ENCODE results near the gene ACTRT2.

Gene ACTRT2

DNA sequence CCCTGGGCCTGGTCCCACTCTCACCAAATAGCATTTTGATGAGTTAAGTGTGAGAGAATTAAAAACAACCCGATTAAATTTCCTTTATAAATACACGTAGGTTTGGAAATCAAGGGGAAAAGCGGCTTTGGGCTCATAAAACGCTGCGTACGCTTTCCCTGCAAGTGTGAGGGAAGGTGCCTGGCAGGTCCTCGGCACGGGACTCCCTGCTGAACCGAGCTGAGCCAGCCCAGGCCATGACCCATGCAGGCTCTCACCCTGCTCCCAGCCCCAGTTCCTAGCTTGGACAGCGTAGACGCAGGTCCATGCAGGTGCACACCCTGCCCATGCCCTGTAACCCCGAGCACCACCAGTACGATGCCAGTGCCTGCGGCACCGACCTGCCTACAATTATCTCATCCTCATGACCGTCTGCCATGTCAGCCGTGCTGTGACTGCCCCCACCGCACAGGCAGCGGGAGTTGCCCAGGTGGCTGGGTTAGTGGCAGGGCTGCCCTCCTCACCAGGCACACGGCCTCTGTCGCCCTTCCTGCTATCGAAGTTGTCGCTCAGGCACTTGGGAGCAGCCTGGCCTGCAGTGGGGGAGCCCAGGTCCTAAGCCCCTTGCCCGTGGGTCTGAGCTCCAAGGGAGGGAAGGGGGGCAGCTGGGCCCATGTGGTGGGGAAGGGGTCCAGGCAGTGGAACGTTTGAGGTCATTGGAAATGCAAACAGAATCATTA is 41.0 kb upstream of the ACTRT2 start:
- H3K27ac Mint-ChIP-seq = no peak overlapping the region
- H3K9me3 Mint-ChIP-seq = no peaks in the 10 kb centered on the region
- DNase-seq (ENCODE audit: low spot score) = no peak
- H3K27me3 Mint-ChIP-seq (ENCODE audit: low read depth) = no peaks in the 10 kb centered on the region
- no peak overlapping the region for H3K4me3 Mint-ChIP-seq
- H3K4me1 Mint-ChIP-seq (ENCODE audit: low read depth) = no peaks in the 10 kb centered on the region
- H3K36me3 Mint-ChIP-seq (ENCODE audit: low read depth) = no peaks in the 10 kb centered on the region

DNA sequence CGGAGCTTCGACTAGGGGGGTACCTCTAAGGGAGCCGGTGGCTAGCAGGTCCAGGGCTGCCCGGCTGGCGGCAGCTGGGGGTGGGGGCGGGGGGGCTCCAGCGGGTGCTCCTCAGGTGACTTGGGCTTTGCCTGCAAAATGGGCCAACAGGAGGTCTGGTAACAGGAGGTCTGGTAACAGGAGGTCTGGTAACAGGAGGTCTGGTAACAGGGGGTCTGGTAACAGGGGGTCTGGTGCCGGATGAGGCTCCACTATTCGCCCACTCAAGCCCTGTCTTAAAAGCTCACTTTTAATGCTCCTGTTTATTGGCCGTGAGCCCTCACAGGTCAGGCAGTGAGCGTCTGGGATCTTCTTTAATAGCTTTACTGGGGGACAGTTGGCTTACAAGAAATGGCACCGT is 40.4 kb upstream of the ACTRT2 start:
- no peak overlapping the region for H3K27ac Mint-ChIP-seq
- no peaks in the 10 kb centered on the region for H3K27me3 Mint-ChIP-seq (ENCODE audit: low read depth)
- H3K4me1 Mint-ChIP-seq (ENCODE audit: low read depth) = no peaks in the 10 kb centered on the region
- H3K9me3 Mint-ChIP-seq = no peaks in the 10 kb centered on the region
- H3K4me3 Mint-ChIP-seq = no peak overlapping the region
- H3K36me3 Mint-ChIP-seq (ENCODE audit: low read depth) = no peaks in the 10 kb centered on the region
- DNase-seq (ENCODE audit: low spot score) = no peak

DNA sequence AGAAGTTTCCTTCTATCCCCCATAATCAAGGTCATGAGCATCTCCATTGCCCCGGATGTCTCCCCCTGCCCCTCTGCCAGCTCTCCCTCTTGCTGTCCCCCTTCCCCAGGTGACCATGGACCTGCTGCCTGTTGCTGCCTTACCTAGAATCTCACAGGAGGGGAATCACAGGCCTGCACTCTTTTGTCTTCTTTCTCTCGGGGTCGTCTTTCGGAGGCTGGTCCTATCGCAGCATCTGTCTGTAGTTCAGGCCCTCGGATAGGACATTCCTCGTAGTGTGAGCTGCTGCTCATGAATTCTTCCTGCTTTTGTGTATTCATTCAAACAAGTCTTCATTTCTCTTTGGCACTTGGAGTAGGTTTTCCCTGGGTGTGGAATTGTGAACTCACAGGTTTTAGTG is 39.9 kb upstream of the ACTRT2 start:
- DNase-seq (ENCODE audit: low spot score) = no peak
- Mint-ChIP-seq H3K36me3 (ENCODE audit: low read depth) (no peaks in the 10 kb centered on the region), H3K4me1 (ENCODE audit: low read depth) (no peaks in the 10 kb centered on the region), H3K27me3 (ENCODE audit: low read depth) (no peaks in the 10 kb centered on the region), H3K27ac (no peak overlapping the region), H3K9me3 (no peaks in the 10 kb centered on the region), H3K4me3 (no peak overlapping the region)

DNA sequence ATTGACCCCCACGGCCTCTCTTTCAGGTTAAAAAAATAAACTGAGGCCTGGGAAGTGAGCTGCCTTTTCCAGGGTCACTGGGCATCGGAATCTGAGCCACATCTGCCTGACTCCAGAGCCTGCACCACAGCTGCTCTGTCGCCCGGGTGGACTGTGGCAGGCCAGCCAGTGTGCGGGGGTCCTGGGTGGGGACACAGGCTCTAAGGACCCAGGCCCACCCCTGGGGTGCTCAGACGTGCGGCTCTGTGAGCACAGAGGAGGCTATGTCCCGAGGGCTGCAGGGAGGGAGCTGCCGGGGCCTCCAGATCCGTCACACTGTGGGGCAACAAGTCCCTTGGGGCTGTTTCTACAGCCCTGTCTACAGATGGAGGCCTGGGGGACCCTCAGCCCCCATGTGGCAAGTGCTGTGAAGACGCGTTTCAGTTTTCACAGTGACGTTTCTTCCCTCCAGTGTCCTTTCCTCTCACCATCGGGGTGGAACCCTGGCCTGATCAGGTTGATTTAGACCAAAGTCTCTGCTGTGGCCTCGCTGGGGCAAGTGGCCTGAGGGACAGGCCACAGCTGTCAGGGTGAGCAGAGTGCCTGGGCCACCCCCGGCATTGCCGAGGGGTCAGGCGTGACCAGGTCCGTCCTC is 39.2 kb upstream of the ACTRT2 start:
- Mint-ChIP-seq H3K4me3 (no peak overlapping the region), H3K36me3 (ENCODE audit: low read depth) (no peaks in the 10 kb centered on the region), H3K9me3 (no peaks in the 10 kb centered on the region), H3K4me1 (ENCODE audit: low read depth) (no peaks in the 10 kb centered on the region), H3K27ac (no peak overlapping the region), H3K27me3 (ENCODE audit: low read depth) (no peaks in the 10 kb centered on the region)
- DNase-seq (ENCODE audit: low spot score) = no peak

DNA sequence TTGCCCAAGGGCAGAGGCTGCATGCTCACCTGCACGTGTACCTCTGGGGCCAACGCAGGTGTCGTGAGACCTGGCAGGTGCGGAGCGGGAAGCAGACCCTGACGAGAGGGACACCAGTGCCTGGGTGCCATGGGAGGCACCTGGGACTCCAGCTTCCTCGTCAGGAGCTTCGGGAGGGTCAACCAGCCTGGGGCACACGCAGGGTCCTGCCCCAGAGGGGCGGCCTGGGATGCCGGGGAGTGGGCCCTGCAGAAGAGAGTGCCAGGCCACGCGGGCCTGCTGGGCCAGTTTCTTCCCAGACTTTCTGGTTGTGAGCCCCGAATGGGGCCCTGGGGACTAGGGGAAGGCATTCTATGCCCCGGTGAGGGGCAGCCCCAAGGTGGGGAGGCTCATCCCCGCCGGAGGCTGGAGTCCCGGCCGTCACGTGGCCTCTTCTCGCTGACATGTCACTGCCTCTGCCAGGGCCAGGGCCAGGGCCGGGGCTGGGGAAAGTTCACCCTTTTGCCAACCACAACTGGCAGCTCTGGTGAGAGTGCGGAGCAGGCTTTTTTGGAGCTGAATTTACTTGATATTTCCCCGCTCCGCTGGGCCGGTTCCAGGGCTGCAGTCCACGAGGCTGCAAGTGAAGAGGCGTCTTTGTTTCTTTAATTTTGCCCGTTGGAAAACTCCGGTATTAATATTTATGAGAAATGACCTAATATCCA is 38.5 kb upstream of the ACTRT2 start:
- Mint-ChIP-seq H3K4me1 (ENCODE audit: low read depth) (no peaks in the 10 kb centered on the region), H3K4me3 (no peak overlapping the region), H3K27me3 (ENCODE audit: low read depth) (no peaks in the 10 kb centered on the region), H3K9me3 (no peaks in the 10 kb centered on the region), H3K36me3 (ENCODE audit: low read depth) (no peaks in the 10 kb centered on the region), H3K27ac (no peak overlapping the region)
- no peak for DNase-seq (ENCODE audit: low spot score)

DNA sequence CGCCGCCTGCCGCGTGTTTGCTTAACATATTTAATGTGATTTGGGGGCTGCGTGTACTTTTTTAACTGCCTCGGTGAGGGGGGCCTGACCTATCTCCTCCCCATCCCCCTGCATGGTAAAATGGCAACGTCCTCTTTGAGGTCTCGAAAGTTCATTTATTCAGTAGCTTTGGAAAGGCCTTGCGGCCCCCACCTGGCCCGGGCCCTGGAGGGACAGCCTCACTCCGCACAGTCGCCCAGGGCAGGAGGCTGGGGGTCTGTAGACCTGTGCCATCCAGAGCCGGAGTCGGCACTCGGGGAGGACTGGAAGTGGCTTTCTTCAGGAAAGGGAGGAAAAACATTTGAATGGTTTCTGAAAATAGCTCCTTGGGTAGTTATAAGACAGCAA is 38.0 kb upstream of the ACTRT2 start:
- Mint-ChIP-seq H3K9me3 (no peaks in the 10 kb centered on the region), H3K27ac (no peak overlapping the region), H3K27me3 (ENCODE audit: low read depth) (no peaks in the 10 kb centered on the region), H3K4me3 (no peak overlapping the region), H3K4me1 (ENCODE audit: low read depth) (no peaks in the 10 kb centered on the region), H3K36me3 (ENCODE audit: low read depth) (no peaks in the 10 kb centered on the region)
- DNase-seq (ENCODE audit: low spot score) = no peak

DNA sequence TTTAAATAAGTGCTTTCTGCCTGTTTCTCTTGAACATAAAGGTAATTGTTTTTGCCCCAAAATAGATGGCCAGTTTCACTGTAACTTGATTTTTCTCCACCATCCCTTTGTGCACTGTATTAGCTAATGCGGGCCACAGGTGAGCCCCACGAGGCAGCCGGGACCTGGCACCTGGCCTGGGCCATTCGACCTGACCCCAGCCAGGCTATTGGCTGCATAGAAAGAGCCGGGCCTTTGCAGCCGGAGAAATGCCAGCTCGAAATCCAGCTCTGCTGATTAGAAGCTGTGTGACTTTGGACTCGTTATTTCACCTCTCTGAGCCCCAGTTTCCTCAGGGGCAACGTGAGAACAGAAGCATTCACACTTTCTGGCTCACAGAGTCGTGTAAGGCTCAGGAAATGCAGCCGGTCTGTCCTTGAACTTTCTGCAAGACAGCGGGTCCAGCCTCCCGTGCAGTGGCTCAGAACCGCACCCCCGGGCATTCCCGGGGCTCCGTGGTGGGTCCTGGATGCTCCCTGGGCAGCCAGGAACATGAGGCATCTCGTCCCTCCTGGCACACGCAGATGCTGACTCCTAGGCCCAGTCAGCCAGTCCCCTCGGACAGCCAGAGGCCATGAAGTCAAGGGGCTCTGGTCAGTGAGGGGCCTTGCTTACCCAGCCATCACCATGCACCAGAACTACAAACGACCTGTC is 37.4 kb upstream of the ACTRT2 start:
- DNase-seq (ENCODE audit: low spot score) = no peak
- H3K27ac Mint-ChIP-seq = no peak overlapping the region
- no peaks in the 10 kb centered on the region for H3K27me3 Mint-ChIP-seq (ENCODE audit: low read depth)
- no peaks in the 10 kb centered on the region for H3K4me1 Mint-ChIP-seq (ENCODE audit: low read depth)
- H3K36me3 Mint-ChIP-seq (ENCODE audit: low read depth) = no peaks in the 10 kb centered on the region
- no peak overlapping the region for H3K4me3 Mint-ChIP-seq
- no peaks in the 10 kb centered on the region for H3K9me3 Mint-ChIP-seq

DNA sequence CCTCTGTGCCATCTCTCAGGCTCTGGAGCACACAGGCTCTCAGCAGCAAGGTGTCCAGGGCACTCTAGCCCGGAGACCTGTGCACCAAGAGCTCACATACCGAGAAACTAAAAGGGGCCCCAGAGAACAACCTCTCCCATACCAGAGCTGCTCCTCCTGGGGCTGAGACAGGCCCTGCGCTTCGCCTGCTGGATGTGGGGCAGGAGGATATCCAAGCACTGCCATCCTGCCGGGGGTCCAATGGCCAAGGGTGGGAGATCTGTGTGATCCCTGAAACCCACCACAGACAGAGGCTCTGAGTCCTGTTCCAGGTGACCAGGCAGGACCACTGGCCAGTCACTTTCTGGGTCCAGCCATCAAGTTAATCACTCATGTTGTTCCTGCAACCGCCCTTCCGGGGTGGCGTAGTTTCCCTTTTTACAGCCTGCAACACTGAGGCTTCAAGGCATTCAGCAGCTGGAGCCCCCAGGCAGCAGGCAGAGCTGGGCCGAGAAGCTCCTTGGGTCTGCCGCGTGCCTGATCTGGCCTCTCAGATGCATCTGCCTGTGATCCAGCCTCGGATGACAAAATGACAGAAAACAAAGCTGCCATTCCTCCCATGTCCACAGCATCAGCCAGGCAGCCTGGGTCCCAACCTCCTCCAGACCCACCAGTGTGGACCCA is 36.7 kb upstream of the ACTRT2 start:
- no peak overlapping the region for H3K27ac Mint-ChIP-seq
- no peaks in the 10 kb centered on the region for H3K4me1 Mint-ChIP-seq (ENCODE audit: low read depth)
- DNase-seq (ENCODE audit: low spot score) = no peak
- H3K4me3 Mint-ChIP-seq = no peak overlapping the region
- no peaks in the 10 kb centered on the region for H3K9me3 Mint-ChIP-seq
- no peaks in the 10 kb centered on the region for H3K36me3 Mint-ChIP-seq (ENCODE audit: low read depth)
- H3K27me3 Mint-ChIP-seq (ENCODE audit: low read depth) = no peaks in the 10 kb centered on the region

DNA sequence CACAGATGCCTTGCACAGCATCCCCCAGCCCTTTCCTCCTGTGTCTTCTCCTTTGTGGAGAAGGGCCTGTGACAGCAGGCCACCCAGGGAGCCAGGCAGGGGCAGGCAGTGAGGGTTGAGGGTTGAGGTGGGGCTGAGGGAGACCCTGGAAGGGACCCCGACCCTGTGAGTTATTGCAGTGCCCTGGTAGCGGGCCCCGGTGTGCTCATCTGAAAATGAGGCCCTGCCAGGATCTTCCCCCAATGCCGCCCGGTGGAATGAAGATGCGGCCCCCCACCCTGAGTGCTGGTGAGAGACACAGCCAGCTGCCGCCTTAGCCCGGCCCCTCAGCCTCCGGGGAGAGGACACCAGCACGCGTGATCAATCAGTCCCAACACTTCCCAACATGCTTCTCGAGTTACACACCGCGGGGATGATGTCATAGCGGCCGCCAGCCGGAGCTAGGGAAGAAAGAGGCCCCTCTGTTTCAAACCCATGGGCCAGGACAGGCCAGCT is 36.2 kb upstream of the ACTRT2 start:
- no peak for DNase-seq (ENCODE audit: low spot score)
- no peaks in the 10 kb centered on the region for H3K4me1 Mint-ChIP-seq (ENCODE audit: low read depth)
- no peak overlapping the region for H3K27ac Mint-ChIP-seq
- no peak overlapping the region for H3K4me3 Mint-ChIP-seq
- no peaks in the 10 kb centered on the region for H3K9me3 Mint-ChIP-seq
- H3K36me3 Mint-ChIP-seq (ENCODE audit: low read depth) = no peaks in the 10 kb centered on the region
- no peaks in the 10 kb centered on the region for H3K27me3 Mint-ChIP-seq (ENCODE audit: low read depth)

DNA sequence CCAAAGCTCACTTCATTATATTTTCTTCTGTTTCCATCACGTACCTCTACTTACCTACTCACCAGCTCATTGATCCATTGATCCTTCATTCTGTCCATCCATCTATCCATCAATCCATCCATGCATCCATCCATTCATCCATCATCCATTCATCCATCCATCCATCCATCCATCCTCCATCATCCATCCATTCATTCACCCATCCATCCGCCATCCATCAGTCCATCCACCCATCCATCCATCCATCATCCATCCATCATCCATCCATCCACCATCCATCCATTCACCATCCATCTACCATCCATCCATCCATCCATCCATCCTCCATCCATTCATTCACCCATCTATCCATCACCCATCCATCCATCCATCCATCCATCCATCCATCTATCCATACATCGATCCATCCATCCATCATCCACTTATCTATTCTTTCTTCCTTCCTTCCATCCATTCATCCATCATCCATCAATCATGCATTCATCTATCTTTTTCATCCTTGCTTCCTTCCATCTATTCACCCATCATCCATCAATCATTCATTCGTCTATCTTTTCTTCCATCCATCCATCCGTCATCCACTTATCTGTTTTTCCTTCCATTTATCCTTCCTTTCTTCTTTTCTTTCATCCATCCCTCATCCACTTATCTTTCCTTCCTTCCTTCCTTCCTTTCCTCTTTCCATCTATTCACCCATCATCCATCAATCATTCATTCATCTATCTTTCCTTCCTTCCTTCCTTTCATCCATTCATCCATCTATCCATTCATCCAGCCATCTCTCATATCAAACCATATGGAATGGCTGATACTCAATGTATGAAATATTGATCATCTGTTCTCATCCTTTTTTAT is 35.3 kb upstream of the ACTRT2 start:
- no peaks in the 10 kb centered on the region for H3K36me3 Mint-ChIP-seq (ENCODE audit: low read depth)
- no peaks in the 10 kb centered on the region for H3K9me3 Mint-ChIP-seq
- no peaks in the 10 kb centered on the region for H3K27me3 Mint-ChIP-seq (ENCODE audit: low read depth)
- H3K4me1 Mint-ChIP-seq (ENCODE audit: low read depth) = no peaks in the 10 kb centered on the region
- no peak for DNase-seq (ENCODE audit: low spot score)
- no peak overlapping the region for H3K27ac Mint-ChIP-seq
- no peak overlapping the region for H3K4me3 Mint-ChIP-seq

DNA sequence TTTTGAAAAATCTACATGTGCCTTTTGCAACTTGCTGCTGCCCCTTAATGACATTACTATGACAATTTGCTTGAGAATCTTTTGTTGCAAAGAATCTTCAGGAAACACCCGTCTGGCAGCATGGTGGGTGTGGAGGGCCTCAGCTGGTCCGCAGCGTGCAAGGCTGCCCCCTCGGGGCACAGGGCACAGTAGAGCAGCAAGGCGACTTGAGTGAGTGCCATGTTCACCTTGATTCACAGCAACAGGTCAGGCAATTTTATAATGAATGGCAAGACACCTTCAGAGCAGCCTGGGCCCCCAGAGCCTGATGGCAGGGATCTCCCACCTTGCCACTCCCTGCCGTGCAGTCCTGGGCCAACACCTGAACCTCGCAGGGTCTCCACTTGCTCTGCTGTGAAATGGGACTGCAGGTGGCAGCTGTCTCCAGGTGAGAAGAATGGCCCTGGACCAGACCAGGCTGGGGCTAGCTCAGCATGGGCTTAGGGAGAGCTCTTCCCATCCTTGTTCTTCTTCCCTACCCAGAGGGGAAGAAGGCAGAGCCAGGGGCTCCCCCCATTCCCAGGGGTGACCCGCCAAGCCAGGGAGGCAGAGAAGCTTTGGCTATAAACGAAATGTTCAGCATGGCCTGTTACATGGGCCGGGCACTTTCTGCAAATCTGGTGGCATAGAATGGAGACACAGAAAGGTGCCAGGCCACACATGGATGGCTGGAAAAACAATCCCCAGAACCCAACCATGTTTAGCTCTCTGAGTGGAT is 34.5 kb upstream of the ACTRT2 start:
- no peaks in the 10 kb centered on the region for H3K4me1 Mint-ChIP-seq (ENCODE audit: low read depth)
- H3K27me3 Mint-ChIP-seq (ENCODE audit: low read depth) = no peaks in the 10 kb centered on the region
- no peak for DNase-seq (ENCODE audit: low spot score)
- H3K27ac Mint-ChIP-seq = no peak overlapping the region
- no peaks in the 10 kb centered on the region for H3K36me3 Mint-ChIP-seq (ENCODE audit: low read depth)
- H3K9me3 Mint-ChIP-seq = no peaks in the 10 kb centered on the region
- no peak overlapping the region for H3K4me3 Mint-ChIP-seq

DNA sequence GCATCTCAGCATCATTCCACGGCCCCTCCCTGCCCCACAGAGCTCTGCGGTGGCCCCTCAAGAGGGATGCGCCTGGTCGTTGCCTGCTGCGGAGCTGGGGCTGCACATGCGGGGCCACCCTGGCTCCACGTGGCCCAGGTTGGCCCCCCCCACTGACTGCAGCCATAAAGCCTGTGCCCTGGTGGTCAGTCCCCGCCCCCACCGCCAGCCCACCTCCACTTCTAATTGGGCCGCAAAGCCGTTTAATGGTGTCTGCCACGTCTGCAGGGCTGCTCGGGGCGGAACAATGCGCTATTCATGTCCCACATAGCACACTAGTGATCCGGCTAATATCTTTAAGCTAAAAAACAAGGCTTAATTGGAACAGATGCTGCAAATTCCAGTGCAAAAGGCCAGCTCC is 33.5 kb upstream of the ACTRT2 start:
- no peaks in the 10 kb centered on the region for H3K9me3 Mint-ChIP-seq
- no peak overlapping the region for H3K4me3 Mint-ChIP-seq
- no peaks in the 10 kb centered on the region for H3K4me1 Mint-ChIP-seq (ENCODE audit: low read depth)
- no peaks in the 10 kb centered on the region for H3K27me3 Mint-ChIP-seq (ENCODE audit: low read depth)
- H3K36me3 Mint-ChIP-seq (ENCODE audit: low read depth) = no peaks in the 10 kb centered on the region
- DNase-seq (ENCODE audit: low spot score) = no peak
- H3K27ac Mint-ChIP-seq = no peak overlapping the region

Measured in T-helper 2 cell treated with Interferon-gamma antibody and Interleukin-4, amounts not matched to agents 5 μg/mL and 100 μg/mL, for 36 hours (primary cell).